Measurements from ENCODE around the gene KIF26B.

Gene KIF26B

GRCh38 chr1:245229051-245229450 lies 74.3 kb downstream of the KIF26B start:
- H3K36me3 ChIP-seq (ENCODE audit: control insufficient read depth, low read depth, low read length) = no peaks in the 10 kb centered on the region
- no peak overlapping the region for H3K27ac ChIP-seq (ENCODE audit: low read length)
- no peak overlapping the region for H3K9ac ChIP-seq (ENCODE audit: low read length)
- no peak overlapping the region for H3K4me3 ChIP-seq (ENCODE audit: low read length)
- no peaks in the 10 kb centered on the region for H3K27me3 ChIP-seq (ENCODE audit: control insufficient read depth, insufficient read depth, low read length)
- no peaks in the 10 kb centered on the region for H3K9me3 ChIP-seq (ENCODE audit: control insufficient read depth, low read depth, low read length)
- peaks cover 9% of the 10 kb centered on the region for H3K4me1 ChIP-seq (ENCODE audit: control insufficient read depth, low read depth, low read length)

GRCh38 chr1:245232931-245233330 lies 78.1 kb downstream of the KIF26B start:
- no peak overlapping the region for H3K27ac ChIP-seq (ENCODE audit: low read length)
- no peaks in the 10 kb centered on the region for H3K27me3 ChIP-seq (ENCODE audit: control insufficient read depth, insufficient read depth, low read length)
- no peak overlapping the region for H3K9ac ChIP-seq (ENCODE audit: low read length)
- H3K4me1 ChIP-seq (ENCODE audit: control insufficient read depth, low read depth, low read length) = peaks cover 14% of the 10 kb centered on the region
- H3K4me3 ChIP-seq (ENCODE audit: low read length) = no peak overlapping the region
- H3K36me3 ChIP-seq (ENCODE audit: control insufficient read depth, low read depth, low read length) = no peaks in the 10 kb centered on the region
- no peaks in the 10 kb centered on the region for H3K9me3 ChIP-seq (ENCODE audit: control insufficient read depth, low read depth, low read length)

GRCh38 chr1:245234217-245235081 lies 79.7 kb downstream of the KIF26B start:
- no peak overlapping the region for H3K27ac ChIP-seq (ENCODE audit: low read length)
- H3K9ac ChIP-seq (ENCODE audit: low read length) = no peak overlapping the region
- no peaks in the 10 kb centered on the region for H3K27me3 ChIP-seq (ENCODE audit: control insufficient read depth, insufficient read depth, low read length)
- no peaks in the 10 kb centered on the region for H3K36me3 ChIP-seq (ENCODE audit: control insufficient read depth, low read depth, low read length)
- H3K4me3 ChIP-seq (ENCODE audit: low read length) = no peak overlapping the region
- H3K9me3 ChIP-seq (ENCODE audit: control insufficient read depth, low read depth, low read length) = no peaks in the 10 kb centered on the region
- peaks cover 14% of the 10 kb centered on the region for H3K4me1 ChIP-seq (ENCODE audit: control insufficient read depth, low read depth, low read length)

GRCh38 chr1:245235156-245235555 lies 80.4 kb downstream of the KIF26B start:
- H3K4me1 ChIP-seq (ENCODE audit: control insufficient read depth, low read depth, low read length) = peaks cover 14% of the 10 kb centered on the region
- no peaks in the 10 kb centered on the region for H3K9me3 ChIP-seq (ENCODE audit: control insufficient read depth, low read depth, low read length)
- no peaks in the 10 kb centered on the region for H3K27me3 ChIP-seq (ENCODE audit: control insufficient read depth, insufficient read depth, low read length)
- no peaks in the 10 kb centered on the region for H3K36me3 ChIP-seq (ENCODE audit: control insufficient read depth, low read depth, low read length)
- H3K9ac ChIP-seq (ENCODE audit: low read length) = no peak overlapping the region
- H3K27ac ChIP-seq (ENCODE audit: low read length) = no peak overlapping the region
- no peak overlapping the region for H3K4me3 ChIP-seq (ENCODE audit: low read length)

GRCh38 chr1:245240648-245241165 lies 85.9 kb downstream of the KIF26B start:
- H3K9me3 ChIP-seq (ENCODE audit: control insufficient read depth, low read depth, low read length) = no peaks in the 10 kb centered on the region
- H3K9ac ChIP-seq (ENCODE audit: low read length) = no peak overlapping the region
- H3K4me3 ChIP-seq (ENCODE audit: low read length) = no peak overlapping the region
- no peak overlapping the region for H3K27ac ChIP-seq (ENCODE audit: low read length)
- H3K36me3 ChIP-seq (ENCODE audit: control insufficient read depth, low read depth, low read length) = no peaks in the 10 kb centered on the region
- H3K4me1 ChIP-seq (ENCODE audit: control insufficient read depth, low read depth, low read length) = no peaks in the 10 kb centered on the region
- no peaks in the 10 kb centered on the region for H3K27me3 ChIP-seq (ENCODE audit: control insufficient read depth, insufficient read depth, low read length)

- no peak overlapping the region for H3K9ac ChIP-seq (ENCODE audit: low read length)
- H3K27me3 ChIP-seq (ENCODE audit: control insufficient read depth, insufficient read depth, low read length) = no peaks in the 10 kb centered on the region
- H3K4me1 ChIP-seq (ENCODE audit: control insufficient read depth, low read depth, low read length) = no peaks in the 10 kb centered on the region
- no peaks in the 10 kb centered on the region for H3K36me3 ChIP-seq (ENCODE audit: control insufficient read depth, low read depth, low read length)
- no peak overlapping the region for H3K27ac ChIP-seq (ENCODE audit: low read length)
- no peak overlapping the region for H3K4me3 ChIP-seq (ENCODE audit: low read length)
- no peaks in the 10 kb centered on the region for H3K9me3 ChIP-seq (ENCODE audit: control insufficient read depth, low read depth, low read length)
Observed at GRCh38 chr1:245241526-245242130, 86.8 kb downstream of the KIF26B start.

GRCh38 chr1:245242989-245243388 lies 88.2 kb downstream of the KIF26B start:
- H3K9me3 ChIP-seq (ENCODE audit: control insufficient read depth, low read depth, low read length) = no peaks in the 10 kb centered on the region
- no peak overlapping the region for H3K4me3 ChIP-seq (ENCODE audit: low read length)
- H3K36me3 ChIP-seq (ENCODE audit: control insufficient read depth, low read depth, low read length) = no peaks in the 10 kb centered on the region
- no peak overlapping the region for H3K27ac ChIP-seq (ENCODE audit: low read length)
- H3K27me3 ChIP-seq (ENCODE audit: control insufficient read depth, insufficient read depth, low read length) = no peaks in the 10 kb centered on the region
- H3K9ac ChIP-seq (ENCODE audit: low read length) = no peak overlapping the region
- no peaks in the 10 kb centered on the region for H3K4me1 ChIP-seq (ENCODE audit: control insufficient read depth, low read depth, low read length)

GRCh38 chr1:245245021-245245667 lies 90.4 kb downstream of the KIF26B start:
- Histone ChIP-seq H3K36me3 (ENCODE audit: control insufficient read depth, low read depth, low read length) (no peaks in the 10 kb centered on the region), H3K27me3 (ENCODE audit: control insufficient read depth, insufficient read depth, low read length) (no peaks in the 10 kb centered on the region), H3K9me3 (ENCODE audit: control insufficient read depth, low read depth, low read length) (no peaks in the 10 kb centered on the region), H3K4me1 (ENCODE audit: control insufficient read depth, low read depth, low read length) (no peaks in the 10 kb centered on the region), H3K4me3 (ENCODE audit: low read length) (no peak overlapping the region), H3K9ac (ENCODE audit: low read length) (no peak overlapping the region), H3K27ac (ENCODE audit: low read length) (no peak overlapping the region)

- no peaks in the 10 kb centered on the region for H3K4me1 ChIP-seq (ENCODE audit: control insufficient read depth, low read depth, low read length)
- H3K9me3 ChIP-seq (ENCODE audit: control insufficient read depth, low read depth, low read length) = no peaks in the 10 kb centered on the region
- H3K27ac ChIP-seq (ENCODE audit: low read length) = no peak overlapping the region
- no peaks in the 10 kb centered on the region for H3K36me3 ChIP-seq (ENCODE audit: control insufficient read depth, low read depth, low read length)
- H3K4me3 ChIP-seq (ENCODE audit: low read length) = no peak overlapping the region
- no peak overlapping the region for H3K9ac ChIP-seq (ENCODE audit: low read length)
- H3K27me3 ChIP-seq (ENCODE audit: control insufficient read depth, insufficient read depth, low read length) = no peaks in the 10 kb centered on the region
Observed at GRCh38 chr1:245246433-245246832, 91.6 kb downstream of the KIF26B start.

- no peak overlapping the region for H3K9ac ChIP-seq (ENCODE audit: low read length)
- no peaks in the 10 kb centered on the region for H3K27me3 ChIP-seq (ENCODE audit: control insufficient read depth, insufficient read depth, low read length)
- H3K36me3 ChIP-seq (ENCODE audit: control insufficient read depth, low read depth, low read length) = no peaks in the 10 kb centered on the region
- H3K9me3 ChIP-seq (ENCODE audit: control insufficient read depth, low read depth, low read length) = no peaks in the 10 kb centered on the region
- no peak overlapping the region for H3K4me3 ChIP-seq (ENCODE audit: low read length)
- no peak overlapping the region for H3K27ac ChIP-seq (ENCODE audit: low read length)
- no peaks in the 10 kb centered on the region for H3K4me1 ChIP-seq (ENCODE audit: control insufficient read depth, low read depth, low read length)
Observed at GRCh38 chr1:245247356-245247755, 92.6 kb downstream of the KIF26B start.

GRCh38 chr1:245247801-245248200 lies 93.0 kb downstream of the KIF26B start:
- Histone ChIP-seq H3K4me3 (ENCODE audit: low read length) (no peak overlapping the region), H3K27me3 (ENCODE audit: control insufficient read depth, insufficient read depth, low read length) (no peaks in the 10 kb centered on the region), H3K4me1 (ENCODE audit: control insufficient read depth, low read depth, low read length) (no peaks in the 10 kb centered on the region), H3K9ac (ENCODE audit: low read length) (no peak overlapping the region), H3K9me3 (ENCODE audit: control insufficient read depth, low read depth, low read length) (no peaks in the 10 kb centered on the region), H3K27ac (ENCODE audit: low read length) (no peak overlapping the region), H3K36me3 (ENCODE audit: control insufficient read depth, low read depth, low read length) (no peaks in the 10 kb centered on the region)
